GM12872 (cell line): ENCODE measurements around the gene TCP1.

Source experiments
- TF ChIP-seq, protein P1 (sequence below): IDR thresholded peaks from 3 replicates; pipeline ENCODE4 v1.5.1; 2011; ENCODE audit warnings: low read depth, mild to moderate bottlenecking, low read length, moderate library complexity; ENCODE audit not compliant: insufficient read depth

TCP1 gene

DNA sequence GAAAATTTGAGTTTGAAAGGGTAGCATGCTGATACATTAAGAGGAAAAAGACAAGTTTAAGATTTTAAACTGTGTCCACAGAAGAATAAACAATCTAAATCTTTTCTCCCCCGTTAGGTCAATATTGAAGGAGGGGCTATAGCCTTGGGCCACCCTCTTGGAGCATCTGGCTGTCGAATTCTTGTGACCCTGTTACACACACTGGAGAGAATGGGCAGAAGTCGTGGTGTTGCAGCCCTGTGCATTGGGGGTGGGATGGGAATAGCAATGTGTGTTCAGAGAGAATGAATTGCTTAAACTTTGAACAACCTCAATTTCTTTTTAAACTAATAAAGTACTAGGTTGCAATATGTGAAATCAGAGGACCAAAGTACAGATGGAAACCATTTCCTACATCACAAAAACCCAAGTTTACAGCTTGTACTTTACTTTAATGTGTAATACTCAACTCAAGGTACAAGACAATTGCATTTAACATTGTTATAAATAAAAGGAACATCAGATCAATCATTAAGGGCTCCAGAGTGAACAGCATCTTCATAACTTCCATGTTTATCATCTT, 10.8 kb downstream of the TCP1 start:
- TF ChIP-seq, protein P1, sequence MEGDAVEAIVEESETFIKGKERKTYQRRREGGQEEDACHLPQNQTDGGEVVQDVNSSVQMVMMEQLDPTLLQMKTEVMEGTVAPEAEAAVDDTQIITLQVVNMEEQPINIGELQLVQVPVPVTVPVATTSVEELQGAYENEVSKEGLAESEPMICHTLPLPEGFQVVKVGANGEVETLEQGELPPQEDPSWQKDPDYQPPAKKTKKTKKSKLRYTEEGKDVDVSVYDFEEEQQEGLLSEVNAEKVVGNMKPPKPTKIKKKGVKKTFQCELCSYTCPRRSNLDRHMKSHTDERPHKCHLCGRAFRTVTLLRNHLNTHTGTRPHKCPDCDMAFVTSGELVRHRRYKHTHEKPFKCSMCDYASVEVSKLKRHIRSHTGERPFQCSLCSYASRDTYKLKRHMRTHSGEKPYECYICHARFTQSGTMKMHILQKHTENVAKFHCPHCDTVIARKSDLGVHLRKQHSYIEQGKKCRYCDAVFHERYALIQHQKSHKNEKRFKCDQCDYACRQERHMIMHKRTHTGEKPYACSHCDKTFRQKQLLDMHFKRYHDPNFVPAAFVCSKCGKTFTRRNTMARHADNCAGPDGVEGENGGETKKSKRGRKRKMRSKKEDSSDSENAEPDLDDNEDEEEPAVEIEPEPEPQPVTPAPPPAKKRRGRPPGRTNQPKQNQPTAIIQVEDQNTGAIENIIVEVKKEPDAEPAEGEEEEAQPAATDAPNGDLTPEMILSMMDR = no peak

DNA sequence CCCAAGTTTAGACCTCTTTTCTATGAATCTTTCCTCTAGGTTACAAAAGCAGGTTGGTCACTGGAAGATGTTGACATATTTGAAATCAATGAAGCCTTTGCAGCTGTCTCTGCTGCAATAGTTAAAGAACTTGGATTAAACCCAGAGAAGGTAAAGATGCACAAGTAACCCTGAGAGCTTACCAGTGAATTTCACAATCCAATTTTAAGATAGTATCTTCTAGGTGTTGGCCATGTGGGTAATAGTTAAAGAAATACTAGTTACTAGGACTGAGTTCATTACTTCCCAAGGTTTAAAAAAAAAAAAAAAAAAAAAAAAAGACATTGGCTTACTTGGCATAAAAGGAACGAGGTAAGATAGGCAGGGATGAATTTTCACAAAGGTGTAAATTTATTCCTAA, 11.3 kb downstream of the TCP1 start:
- TF ChIP-seq, protein P1 = no peak

DNA sequence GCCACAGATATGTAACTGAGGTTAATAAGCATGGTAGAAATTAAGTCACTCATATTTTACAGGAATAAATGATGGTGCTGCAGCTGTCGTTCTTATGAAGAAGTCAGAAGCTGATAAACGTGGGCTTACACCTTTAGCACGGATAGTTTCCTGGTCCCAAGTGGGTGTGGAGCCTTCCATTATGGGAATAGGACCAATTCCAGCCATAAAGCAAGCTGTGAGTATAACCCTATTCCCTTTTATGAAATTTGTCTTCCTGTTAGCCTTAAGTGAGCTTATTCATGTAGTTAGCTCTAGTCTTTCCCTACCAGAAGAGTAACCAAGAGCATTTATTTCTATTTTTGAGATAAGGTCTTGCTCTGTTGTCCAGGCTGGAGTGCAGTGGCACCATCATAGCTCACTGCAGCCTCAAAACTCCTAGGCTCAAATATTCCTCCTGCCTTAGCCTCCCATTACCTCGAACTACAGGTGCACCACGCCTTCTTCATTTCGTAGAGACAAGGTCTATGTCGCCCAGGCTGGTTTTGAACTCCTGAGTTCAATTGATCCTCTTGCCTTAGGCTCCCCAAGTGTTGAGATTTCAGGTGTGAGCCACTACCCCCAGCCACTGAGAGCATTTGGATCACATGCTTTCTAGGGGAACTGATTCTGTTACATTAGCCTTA, 12.0 kb downstream of the TCP1 start:
- TF ChIP-seq, protein P1 = no peak

DNA sequence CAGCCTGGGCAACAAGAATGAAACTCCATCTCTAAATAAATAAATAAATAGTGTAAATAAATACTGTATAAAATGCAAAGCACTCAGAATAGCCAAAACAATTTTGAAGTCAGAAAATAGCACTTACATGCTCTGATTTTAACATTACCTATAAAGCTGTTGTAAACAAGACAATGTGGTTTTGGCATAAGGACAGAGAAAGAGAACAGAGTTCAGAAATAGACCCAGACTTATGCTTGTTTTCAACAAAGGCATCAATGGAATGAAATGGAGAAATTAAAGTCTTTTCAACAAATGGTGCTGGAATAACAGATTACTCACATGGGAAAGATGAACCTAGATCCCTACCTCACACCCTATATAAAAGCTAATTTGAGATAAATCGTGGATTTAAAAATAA, 17.2 kb downstream of the TCP1 start:
- TF ChIP-seq, protein P1 = no peak

DNA sequence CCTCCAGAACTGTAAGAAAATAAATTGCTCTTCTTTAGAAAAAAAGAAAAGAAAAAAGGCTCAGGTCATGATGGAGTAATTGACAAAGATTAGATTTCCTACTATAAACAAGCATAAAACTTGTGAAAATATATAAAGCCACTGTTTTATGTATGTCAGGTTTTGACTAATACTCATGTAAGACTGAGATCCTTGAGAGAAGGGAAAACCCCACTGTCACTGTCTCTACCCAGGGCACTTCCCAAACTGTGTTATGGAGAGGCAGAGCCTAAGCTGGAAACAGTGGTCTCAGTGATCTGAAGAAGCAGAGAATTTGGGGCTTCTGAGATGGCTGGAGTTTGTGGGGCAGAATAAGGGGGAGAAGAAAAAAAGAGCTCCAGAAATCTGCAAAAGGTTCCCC, 19.9 kb downstream of the TCP1 start:
- TF ChIP-seq, protein P1 = no peak

DNA sequence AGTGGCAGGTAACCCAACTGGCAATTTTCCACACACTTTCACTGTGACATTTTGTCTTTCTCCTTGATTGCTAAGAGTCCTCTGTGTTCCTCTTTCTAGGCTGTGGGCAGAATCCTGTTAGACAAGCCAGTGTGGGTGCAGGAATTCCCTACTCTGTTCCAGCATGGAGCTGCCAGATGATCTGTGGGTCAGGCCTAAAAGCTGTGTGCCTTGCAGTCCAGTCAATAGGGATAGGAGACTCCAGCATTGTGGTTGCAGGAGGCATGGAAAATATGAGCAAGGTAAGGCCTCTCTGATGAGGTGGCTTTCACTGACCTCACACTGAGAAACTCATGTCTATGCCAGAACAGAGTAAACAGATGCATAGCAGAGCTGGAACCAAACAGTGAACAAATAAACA, 22.5 kb downstream of the TCP1 start:
- TF ChIP-seq, protein P1 = no peak

DNA sequence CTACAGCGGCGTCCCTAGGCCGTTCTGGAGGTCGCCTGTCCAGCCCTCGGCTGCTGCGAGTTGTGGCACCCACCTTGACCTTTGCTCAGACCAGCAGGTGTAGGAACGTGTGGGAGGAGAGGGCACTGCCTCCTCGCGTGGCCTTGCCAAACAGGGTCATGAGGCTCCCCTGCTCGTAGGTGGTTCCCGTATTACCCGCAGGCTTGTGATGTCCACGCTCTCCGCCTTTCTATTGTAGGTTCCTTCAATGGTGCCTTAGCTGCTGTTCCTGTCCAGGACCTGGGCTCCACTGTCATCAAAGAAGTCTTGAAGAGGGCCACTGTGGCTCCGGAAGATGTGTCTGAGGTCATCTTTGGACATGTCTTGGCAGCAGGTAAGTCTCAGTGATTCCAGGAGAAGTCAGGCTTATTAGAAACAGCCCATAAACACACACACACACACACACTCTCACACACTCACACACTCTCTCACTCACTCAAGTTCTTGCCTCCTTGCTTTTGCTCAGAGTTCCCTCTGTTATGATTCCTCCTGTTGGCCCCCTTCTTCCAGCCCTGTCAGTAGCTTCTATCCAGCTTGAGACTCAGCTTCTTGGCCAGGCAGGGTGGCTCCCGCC, 26.6 kb downstream of the TCP1 start:
- TF ChIP-seq, protein P1 = no peak
